Stomach smooth muscle (tissue), 2 donors: ENCODE results near the gene C1QTNF4.
"Not testable (repeated sequence)": the region's sequence is repeated elsewhere in the genome, so short reads cannot be mapped to it uniquely, and the experiment has no call there.

Experiments used
- H3K27ac ChIP-seq: one replicate; pipeline ENCODE4 v1.7.0; 2013; ENCODE audit warnings: mild to moderate bottlenecking, low read length, inconsistent platforms
- H3K27me3 ChIP-seq, 2 donors: one replicate each; pipeline ENCODE4 v1.7.0; 2013; ENCODE audit warnings: low read length in 2 of 2; ENCODE audit not compliant: insufficient read depth in 2 of 2, control insufficient read depth in 1 of 2
- H3K36me3 ChIP-seq, 2 donors: one replicate each; pipeline ENCODE4 v1.7.0; 2013; ENCODE audit warnings: low read length in 2 of 2; ENCODE audit not compliant: control insufficient read depth in 2 of 2, insufficient read depth in 2 of 2
- H3K4me1 ChIP-seq: one replicate; pipeline ENCODE4 v1.7.0; 2013; ENCODE audit warnings: low read length; ENCODE audit not compliant: control insufficient read depth, insufficient read depth
- H3K4me3 ChIP-seq, 2 donors: one replicate each; pipeline ENCODE4 v1.7.0; 2013; ENCODE audit warnings: low read length in 2 of 2
- H3K9ac ChIP-seq, 2 donors: one replicate each; pipeline ENCODE4 v1.7.0; 2013; ENCODE audit warnings: low read length in 2 of 2, mild to moderate bottlenecking in 1 of 2
- H3K9me3 ChIP-seq, 2 donors: one replicate each; pipeline ENCODE4 v1.7.0; 2013; ENCODE audit warnings: low read length in 2 of 2; ENCODE audit not compliant: control insufficient read depth in 2 of 2
- donor health status: healthy.
- donor health status: Pancreatic carcinoma.

The C1QTNF4 gene

GRCh38 chr11:47551086-47551485 is 43.1 kb downstream of the C1QTNF4 start:
- Histone ChIP-seq H3K27ac (no peak overlapping the region), H3K9me3 (no peaks in the 10 kb centered on the region), H3K27me3 (no peaks in the 10 kb centered on the region)

GRCh38 chr11:47550288-47551047 is 43.7 kb downstream of the C1QTNF4 start:
- H3K9me3 ChIP-seq, result no peaks in the 10 kb centered on the region
- H3K4me3 ChIP-seq, result peak overlapping the region in 1 of 2 donors; percentile 98
- no peak overlapping the region for H3K9ac ChIP-seq
- no peaks in the 10 kb centered on the region for H3K27me3 ChIP-seq
- no peaks in the 10 kb centered on the region for H3K36me3 ChIP-seq
- H3K4me1 ChIP-seq, result peaks cover 17% of the 10 kb centered on the region
- no peak overlapping the region for H3K27ac ChIP-seq

More at GRCh38 chr11:47551086-47551485, 43.1 kb downstream of the C1QTNF4 start:
- Histone ChIP-seq H3K4me1 (peaks cover 17% of the 10 kb centered on the region), H3K9ac (no peak overlapping the region), H3K36me3 (no peaks in the 10 kb centered on the region), H3K4me3 (peak overlapping the region; percentile 96 to 98)

DNA sequence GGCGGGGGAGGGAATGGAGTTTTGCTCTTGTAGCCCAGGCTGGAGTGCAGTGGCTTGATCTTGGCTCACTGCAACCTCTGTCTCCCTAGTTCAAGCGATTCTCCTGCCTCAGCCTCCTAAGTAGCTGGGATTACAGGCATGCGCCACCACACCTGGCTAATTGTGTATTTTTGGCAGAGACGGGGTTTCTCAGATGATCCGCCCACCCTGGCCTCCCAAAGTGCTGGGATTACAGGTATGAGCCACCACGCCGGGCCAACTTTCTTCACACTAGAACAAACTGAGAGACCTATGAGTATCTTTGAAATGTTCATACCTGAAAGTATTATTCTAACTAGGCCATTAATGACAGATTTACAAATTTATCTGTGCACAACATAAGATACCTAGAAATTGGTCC is 47.9 kb downstream of the C1QTNF4 start:
- H3K36me3 ChIP-seq, result not testable (repeated sequence)

DNA sequence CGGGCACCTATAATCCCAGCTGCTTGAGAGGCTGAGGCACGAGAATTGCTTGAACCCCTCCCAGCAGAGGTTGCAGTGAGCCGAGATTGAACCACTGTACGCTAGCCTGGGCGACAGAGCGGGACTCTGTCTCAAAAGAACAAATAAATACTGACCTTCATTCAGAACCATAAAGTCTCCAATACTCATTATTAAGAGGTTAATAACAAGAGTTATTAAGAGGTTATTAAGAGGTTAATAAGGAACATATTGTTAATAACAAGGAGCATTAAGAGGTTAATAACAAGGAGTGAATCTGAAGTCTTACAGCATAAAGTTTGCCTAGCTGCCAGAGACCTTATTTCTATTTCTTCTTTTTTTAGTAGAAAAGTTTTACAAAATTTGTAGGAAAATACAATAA is 48.9 kb downstream of the C1QTNF4 start:
- H3K4me3 ChIP-seq, result no peak overlapping the region
- H3K9ac ChIP-seq, result no peak overlapping the region
- H3K27me3 ChIP-seq, result no peaks in the 10 kb centered on the region
- H3K27ac ChIP-seq, result no peak overlapping the region
- H3K4me1 ChIP-seq, result peaks cover 6% of the 10 kb centered on the region
- H3K36me3 ChIP-seq, result no peaks in the 10 kb centered on the region
- no peaks in the 10 kb centered on the region for H3K9me3 ChIP-seq

More for the DNA sequence above, 47.9 kb downstream of the C1QTNF4 start:
- not testable (repeated sequence) for H3K4me3 ChIP-seq, H3K4me1 ChIP-seq, H3K27me3 ChIP-seq, H3K9me3 ChIP-seq, H3K27ac ChIP-seq, H3K9ac ChIP-seq

- Histone ChIP-seq H3K27me3 (no peaks in the 10 kb centered on the region), H3K9me3 (no peaks in the 10 kb centered on the region), H3K4me1 (peaks cover 30% of the 10 kb centered on the region), H3K9ac (no peak overlapping the region), H3K36me3 (no peaks in the 10 kb centered on the region), H3K27ac (no peak overlapping the region), H3K4me3 (no peak overlapping the region)
Observed at GRCh38 chr11:47541070-47541469, 53.1 kb downstream of the C1QTNF4 start.

DNA sequence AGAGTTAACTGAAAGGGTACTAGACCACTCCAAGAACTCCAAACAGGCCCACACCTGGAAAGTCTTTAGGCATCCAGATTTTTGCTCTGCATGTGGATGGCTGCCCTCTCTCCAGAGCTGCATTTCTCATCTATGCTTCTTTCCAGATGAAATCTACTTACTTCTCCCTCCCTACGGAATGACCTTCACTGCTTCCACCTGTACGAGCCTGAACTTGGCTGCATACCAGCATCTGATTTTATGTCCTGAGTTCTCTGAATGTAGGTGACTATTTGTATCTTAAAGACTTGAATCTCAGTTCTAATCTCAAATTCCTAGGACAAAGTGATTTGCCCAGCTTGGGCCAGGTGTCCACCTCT is 54.6 kb downstream of the C1QTNF4 start:
- H3K9me3 ChIP-seq, result no peaks in the 10 kb centered on the region
- H3K27ac ChIP-seq, result no peak overlapping the region
- no peaks in the 10 kb centered on the region for H3K36me3 ChIP-seq
- no peaks in the 10 kb centered on the region for H3K27me3 ChIP-seq
- H3K4me3 ChIP-seq, result no peak overlapping the region
- H3K9ac ChIP-seq, result no peak overlapping the region
- H3K4me1 ChIP-seq, result peaks cover 30% of the 10 kb centered on the region
